ENCODE data around the gene PYM1. TPM values are rescaled to one million over a fixed set of nuclear protein-coding genes. Genes with fewer than 3 reads are reported as not detected.

Gene PYM1
- total and polyA plus RNA-seq, 2 of the 4 experiments (the other 2 are of a cell fraction) = 26.5 to 27.8 TPM

GRCh38 chr12:55932551-55932910, 4.8 kb upstream of the PYM1 start (continued):
- TF ChIP-seq MAZ (IDR thresholded peaks at IDR 0.05; ENCODE audit: borderline replicate concordance, low read depth, low read length) = no peak
- no peak for TF ChIP-seq CHD1 (IDR thresholded peaks at IDR 0.05; ENCODE audit: low read depth, low read length)
- no peak for TF ChIP-seq MAFK (IDR thresholded peaks at IDR 0.05; ENCODE audit: low read depth, low read length)
- no peak for TF ChIP-seq CEBPB (IDR thresholded peaks at IDR 0.05; ENCODE audit: low read depth, low read length)

- Histone ChIP-seq H3K9me1 (ENCODE audit: insufficient read depth, low read length) (peaks cover 16% of the 10 kb centered on the region), H3K79me1 (ENCODE audit: low read depth in 1 of 2, low read length in 2 of 2) (peaks cover 35 to 80% of the 10 kb centered on the region in 2 experiments), H2BK120ac (ENCODE audit: low read depth, low read length) (peak overlapping the region; percentile 82), H3K14ac (replicated peaks; ENCODE audit: low read depth, low read length) (peak overlapping the region; percentile 89), H3K23ac (ENCODE audit: low read depth, low read length) (peak overlapping the region; percentile 95), H3K36me3 (ENCODE audit: control insufficient read depth, insufficient read depth, low read length) (no peaks in the 10 kb centered on the region), H3K4me2 (ENCODE audit: low read depth, low read length) (peak overlapping the region; percentile 92), H3K18ac (ENCODE audit: low read depth, low read length) (peak overlapping the region; percentile 80), H4K91ac (ENCODE audit: insufficient read depth, low read depth, low read length) (peak overlapping the region; percentile 86), H4K5ac (ENCODE audit: low read depth, low read length) (peak overlapping the region; percentile 73), H2BK5ac (ENCODE audit: low read depth, low read length, poor library complexity, severe bottlenecking) (peak overlapping the region; percentile 89), H2AFZ (replicated peaks; ENCODE audit: low read length, poor library complexity) (peak overlapping the region; percentile 88), H3K9ac (ENCODE audit: low read depth, low read length) (peak overlapping the region; percentile 90), H2BK15ac (ENCODE audit: low read depth, low read length) (peak overlapping the region; percentile 26; the same call in 2 of the 3 replicates), H3K9me3 (ENCODE audit: control insufficient read depth, insufficient read depth, low read length) (no peaks in the 10 kb centered on the region), H3K27ac (ENCODE audit: insufficient read depth, low read length) (peak overlapping the region; percentile 84), H2BK20ac (ENCODE audit: low read depth, low read length) (no peak overlapping the region; the same call in 1 of the 2 replicates), H2AK9ac (replicated peaks; ENCODE audit: low read depth, low read length, poor library complexity) (peak overlapping the region; percentile 97), H2AK5ac (ENCODE audit: low read depth, low read length) (peak overlapping the region; percentile 94; the same call in 1 of the 2 replicates), H3K27me3 (ENCODE audit: control insufficient read depth, insufficient read depth, low read length) (no peaks in the 10 kb centered on the region), H3K56ac (ENCODE audit: extremely low read depth, insufficient read depth, low read length) (peak overlapping the region; percentile 72), H3K4me3 (ENCODE audit: insufficient read depth, low read depth, low read length) (peak overlapping the region; percentile 78), H4K20me1 (ENCODE audit: insufficient read depth, low read length) (no peaks in the 10 kb centered on the region), H4K8ac (ENCODE audit: low read depth in 2 of 2, low read length in 2 of 2) (peak overlapping the region; percentile 37 to 87), H3K4me1 (ENCODE audit: control insufficient read depth, insufficient read depth, low read length) (peaks cover 18% of the 10 kb centered on the region), H3K4ac (ENCODE audit: low read depth, low read length) (peak overlapping the region; percentile 93)
- no TSS peak for BruUV-seq (replicated peaks)
- CTCF ChIA-PET = interaction anchor here (0.6 to 2.0 kb wide), 3 partner anchors 8 to 131 kb away, joined by 3 to 4 read pairs (median 3); no protein-coding TSS in a partner anchor
- dilution Hi-C loops (cut with HindIII; ENCODE audit: low sequenced_read_pairs, unreplicated experiment) = no loop called here
- ATAC-seq (ENCODE audit: low read depth) (peak; percentile 56), DNase-seq (peak; percentile 29)
- intact Hi-C loops (cut with micrococcal nuclease) = loop anchor here (1.0 to 5.0 kb wide), 3 partner anchors 85 to 190 kb away; partner anchors contain the start of genes GDF11, ORMDL2 and SARNP
- 4% methylated on average over 9 of the region's 60 CpGs; no CpG with 5 or more reads in 1 of the 2 experiments for WGBS, 2 experiments (ENCODE audit: extremely low coverage in 2 of 2, insufficient read length in 1 of 2)
- in situ Hi-C loops (cut with MboI; ENCODE audit: low sequenced_read_pairs) = no loop called here
- TF ChIP-seq RCOR1 (IDR thresholded peaks at IDR 0.05; ENCODE audit: insufficient replicate concordance, low read length) (no peak), MXI1 (IDR thresholded peaks at IDR 0.05; ENCODE audit: borderline replicate concordance, low read depth, low read length) (no peak), CHD1 (IDR thresholded peaks at IDR 0.05; ENCODE audit: low read depth, low read length) (no peak), NFE2L2 (IDR thresholded peaks at IDR 0.05; ENCODE audit: low read depth, low read length) (no peak), CEBPB (IDR thresholded peaks at IDR 0.05; ENCODE audit: low read depth, low read length) (no peak), MAZ (IDR thresholded peaks at IDR 0.05; ENCODE audit: borderline replicate concordance, low read depth, low read length) (peak; percentile 3; the same call in 1 of the 2 replicates)
- POLR2A ChIA-PET (ENCODE audit: unreplicated experiment) = interaction anchor here (0.6 kb wide), 1 partner anchor 23 kb away, joined by 5 read pairs; no protein-coding TSS in a partner anchor
Observed at GRCh38 chr12:55931780-55932550, 4.3 kb upstream of the PYM1 start.

Data from IMR-90 (cell line).